ENCODE results near the gene KRT33B.

DNA sequence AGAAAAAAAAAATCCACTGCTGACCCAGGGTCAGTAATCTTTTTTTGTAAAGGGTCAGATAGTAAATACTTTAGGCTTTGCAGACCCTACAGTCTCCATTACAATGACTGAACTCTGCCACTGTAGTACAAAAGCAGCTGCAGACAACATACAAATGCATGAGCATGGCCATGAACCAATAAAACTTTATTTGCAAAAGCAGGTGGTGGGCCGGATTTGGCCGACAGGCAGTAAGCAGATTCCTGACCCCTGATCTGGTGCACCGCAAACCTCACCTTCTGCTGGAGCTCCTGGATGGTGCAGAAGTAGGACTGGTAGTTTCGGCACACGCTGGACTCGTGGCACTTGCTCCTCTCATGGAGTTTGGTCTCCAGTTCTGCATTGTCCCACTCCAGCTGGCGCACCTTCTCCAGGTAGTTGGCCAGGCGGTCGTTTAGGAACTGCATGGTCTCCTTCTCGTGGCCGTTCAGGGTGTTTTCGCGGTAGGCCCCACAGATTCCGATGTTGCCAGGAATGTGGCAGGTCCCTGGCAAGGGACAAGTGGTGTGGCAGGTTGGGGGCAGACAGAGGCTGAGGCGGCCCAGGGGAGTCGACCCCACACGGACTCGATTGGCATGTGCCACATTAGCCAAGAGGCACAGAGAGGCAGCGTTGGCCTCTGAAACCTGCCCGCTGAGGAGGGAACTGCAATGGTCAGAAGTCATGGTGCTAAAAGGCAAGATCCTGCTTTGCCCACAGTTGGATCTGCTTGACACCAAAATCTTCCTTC lies 41.6 kb upstream of the KRT33B start:
- TF ChIP-seq CTCF (IDR thresholded peaks at IDR 0.05; ENCODE audit: low read depth, low read length) (no peak), EZH2phosphoT487 (IDR thresholded peaks at IDR 0.05; ENCODE audit: low read depth) (no peak)
